Measurements from ENCODE around the gene NCKIPSD.
A peak's percentile ranks its signal among the peaks of the same experiment; 100 is the strongest.

DNA sequence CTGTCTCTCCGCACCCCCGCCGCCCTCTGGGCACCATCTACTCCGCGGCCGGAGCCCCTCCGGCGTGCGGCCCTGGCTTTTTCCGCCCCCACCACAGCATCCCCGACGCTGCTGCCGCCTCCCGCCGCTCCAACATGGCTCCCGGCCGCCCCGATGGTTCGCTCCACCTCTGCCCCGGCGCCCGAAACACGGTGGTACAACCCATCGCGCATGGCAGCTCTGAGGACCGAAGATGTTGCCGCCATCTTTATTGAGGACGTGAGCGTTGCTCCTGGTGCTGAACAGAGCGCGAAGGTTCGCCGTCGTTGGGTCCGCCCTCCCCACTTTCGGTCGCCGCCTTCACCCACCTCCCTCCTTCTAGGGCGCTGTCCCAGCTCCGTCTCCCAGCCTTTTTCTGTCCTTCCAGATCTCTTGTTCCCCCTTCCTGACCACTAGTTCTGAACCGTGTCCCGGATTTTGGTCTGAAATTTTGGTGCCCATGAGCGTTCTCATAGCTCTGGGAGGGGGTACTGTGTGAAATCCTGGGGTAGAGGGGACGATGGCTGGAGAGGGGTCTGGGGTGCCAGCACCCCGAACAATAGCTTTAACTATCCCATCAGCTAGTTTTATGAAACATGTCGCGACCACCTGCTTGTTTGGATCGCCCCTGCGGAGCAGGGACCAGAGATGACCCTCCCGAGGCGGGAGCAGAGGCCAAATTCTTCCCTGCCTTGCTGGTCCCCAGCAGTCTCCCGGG is 22.8 kb downstream of the NCKIPSD start, which contains the start of gene CELSR3:
- TF ChIP-seq CTCF (IDR thresholded peaks at IDR 0.05), result no peak
- TF ChIP-seq POLR2A (IDR thresholded peaks at IDR 0.05), result peak; percentile 44

Data from testis (tissue), 2 donors.